HepG2 (cell line): ENCODE data around the gene PMM2. TPM values are rescaled to one million over a fixed set of nuclear protein-coding genes. Genes with fewer than 3 reads are reported as not detected.

Experiments
- AHR ChIP-seq: IDR thresholded peaks from 2 replicates; pipeline ENCODE4 v1.6.1; 2018; ENCODE audit warnings: missing genetic modification reagents, missing compliant biosample characterization
- BRF2 ChIP-seq: sonication (generic); formaldehyde crosslinking; IDR thresholded peaks from 2 replicates; pipeline ENCODE4 v1.8.1; 2022; ENCODE audit warnings: mild to moderate bottlenecking, missing genetic modification reagents
- CENPX ChIP-seq: sonication (generic); formaldehyde crosslinking; IDR thresholded peaks from 2 replicates; pipeline ENCODE4 v1.9.0; 2021; ENCODE audit warnings: mild to moderate bottlenecking, missing genetic modification reagents, moderate library complexity
- JUN ChIP-seq: sonication (generic); formaldehyde crosslinking; IDR thresholded peaks from 2 replicates; pipeline ENCODE4 v1.4.0; 2020; ENCODE audit warnings: mild to moderate bottlenecking, missing genetic modification reagents
- LRRFIP1 ChIP-seq: sonication (generic); formaldehyde crosslinking; conservative IDR thresholded peaks from 2 replicates; pipeline ENCODE4 v1.4.0; 2020; ENCODE audit warnings: missing genetic modification reagents
- MBD4 ChIP-seq: IDR thresholded peaks from 2 replicates; pipeline ENCODE4 v1.6.1; 2012; ENCODE audit warnings: low read length, inconsistent platforms, borderline replicate concordance
- PCBP2 ChIP-seq: fragments of 200-400 bp; formaldehyde crosslinking; optimal IDR thresholded peaks from 2 replicates; pipeline ENCODE3; 2018; ENCODE audit warnings: low read length, low read depth; ENCODE audit not compliant: poor library complexity, severe bottlenecking
- PRDM10 ChIP-seq: sonication (generic); formaldehyde crosslinking; IDR thresholded peaks from 2 replicates; pipeline ENCODE4 v1.4.0; 2020; ENCODE audit warnings: low read depth, missing genetic modification reagents
- SMC3 ChIP-seq: IDR thresholded peaks from 2 replicates; pipeline ENCODE4 v1.6.1; 2011; ENCODE audit warnings: low read length, improper control_type of control experiment
- U2AF1 ChIP-seq: fragments of 200-400 bp; formaldehyde crosslinking; optimal IDR thresholded peaks from 2 replicates; pipeline ENCODE3; 2017; ENCODE audit warnings: mild to moderate bottlenecking, low read depth, low read length
- ZKSCAN1 ChIP-seq: fragments of 150-350 bp; IDR thresholded peaks from 2 replicates; pipeline ENCODE4 v1.6.1; 2014; ENCODE audit warnings: low read length
- ZNF367 ChIP-seq: sonication (generic); formaldehyde crosslinking; IDR thresholded peaks from 2 replicates; pipeline ENCODE4 v1.4.0; 2020; ENCODE audit warnings: missing genetic modification reagents, borderline replicate concordance
- ZNF383 ChIP-seq: sonication (generic); formaldehyde crosslinking; IDR thresholded peaks from 2 replicates; pipeline ENCODE4 v1.4.0; 2020; ENCODE audit warnings: missing genetic modification reagents, mild to moderate bottlenecking, borderline replicate concordance
- ZNF556 ChIP-seq: sonication (generic); formaldehyde crosslinking; IDR thresholded peaks from 2 replicates; pipeline ENCODE4 v1.4.0; 2020; ENCODE audit warnings: mild to moderate bottlenecking, missing genetic modification reagents, borderline replicate concordance
- polyA plus RNA-seq, 8 experiments: library from polyadenylated mRNA; depleted of rRNA in 3 of 8; stranded (reverse) in 7 of 8; unstranded in 1 of 8; fragments of >200 nt; fragmentation: Illumina TruSeq in 4 of 8; extraction: Trizol in 4 of 8; gene quantifications; 2 replicates each; pipeline versions ENCODE4 v1.2.1 to v1.2.3, GENCODE V29; 2011 to 2016; ENCODE audit warnings: low read depth in 4 of 8, missing spikeins in 1 of 8, mixed read lengths in 1 of 8; ENCODE audit not compliant: insufficient read depth in 1 of 8
- total RNA-seq, 5 experiments: library from RNA; depleted of rRNA; stranded (reverse); fragments of >200 nt; fragmentation: Illumina TruSeq; extraction: Trizol; gene quantifications; 2 replicates each; pipeline ENCODE4 v1.2.3, GENCODE V29; 2016; ENCODE audit warnings: low read depth in 1 of 5
- TF ChIP-seq, protein P1 (sequence below), 2 experiments: sonication (generic) in 1 of 2; formaldehyde crosslinking in 1 of 2; IDR thresholded peaks; 2 replicates each; pipeline versions ENCODE4 v1.6.1 to v1.9.0; 2014 to 2022; ENCODE audit warnings: antibody characterized with exemption in 1 of 2, borderline replicate concordance in 1 of 2, inconsistent platforms in 1 of 2, low read depth in 1 of 2, missing genetic modification reagents in 1 of 2
- TF ChIP-seq, protein P2 (sequence below): sonication (generic); formaldehyde crosslinking; IDR thresholded peaks from 2 replicates; pipeline ENCODE4 v1.5.1; 2020; ENCODE audit warnings: missing genetic modification reagents, mild to moderate bottlenecking, borderline replicate concordance

Gene PMM2
- total and polyA plus RNA-seq, 2 of the 13 experiments (the other 11 are each of a cell fraction or from before 2014, with no cell fraction given), result 52.2 to 93.7 TPM

DNA sequence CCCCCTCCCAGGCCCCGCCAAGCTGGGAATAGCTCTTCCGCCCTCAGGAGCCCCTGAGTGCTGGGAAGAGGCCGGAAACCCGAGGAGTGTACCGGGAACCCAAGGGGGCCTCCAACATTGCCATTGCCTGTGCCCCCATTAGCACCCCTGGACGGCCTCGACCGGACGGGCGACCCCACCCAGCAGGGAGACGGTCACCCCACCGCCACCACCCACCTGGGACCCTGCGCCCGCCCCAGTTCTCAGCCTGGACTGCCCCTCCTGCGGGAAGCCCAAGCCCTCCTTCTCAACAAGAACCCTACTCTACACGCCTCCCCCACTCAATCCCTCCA is 69.2 kb downstream of the PMM2 start (continued):
- TF ChIP-seq, protein P1, sequence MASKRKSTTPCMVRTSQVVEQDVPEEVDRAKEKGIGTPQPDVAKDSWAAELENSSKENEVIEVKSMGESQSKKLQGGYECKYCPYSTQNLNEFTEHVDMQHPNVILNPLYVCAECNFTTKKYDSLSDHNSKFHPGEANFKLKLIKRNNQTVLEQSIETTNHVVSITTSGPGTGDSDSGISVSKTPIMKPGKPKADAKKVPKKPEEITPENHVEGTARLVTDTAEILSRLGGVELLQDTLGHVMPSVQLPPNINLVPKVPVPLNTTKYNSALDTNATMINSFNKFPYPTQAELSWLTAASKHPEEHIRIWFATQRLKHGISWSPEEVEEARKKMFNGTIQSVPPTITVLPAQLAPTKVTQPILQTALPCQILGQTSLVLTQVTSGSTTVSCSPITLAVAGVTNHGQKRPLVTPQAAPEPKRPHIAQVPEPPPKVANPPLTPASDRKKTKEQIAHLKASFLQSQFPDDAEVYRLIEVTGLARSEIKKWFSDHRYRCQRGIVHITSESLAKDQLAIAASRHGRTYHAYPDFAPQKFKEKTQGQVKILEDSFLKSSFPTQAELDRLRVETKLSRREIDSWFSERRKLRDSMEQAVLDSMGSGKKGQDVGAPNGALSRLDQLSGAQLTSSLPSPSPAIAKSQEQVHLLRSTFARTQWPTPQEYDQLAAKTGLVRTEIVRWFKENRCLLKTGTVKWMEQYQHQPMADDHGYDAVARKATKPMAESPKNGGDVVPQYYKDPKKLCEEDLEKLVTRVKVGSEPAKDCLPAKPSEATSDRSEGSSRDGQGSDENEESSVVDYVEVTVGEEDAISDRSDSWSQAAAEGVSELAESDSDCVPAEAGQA (IDR thresholded peaks at IDR 0.05; ENCODE audit: low read depth), result no peak
- TF ChIP-seq, protein P1 (CRISPR knock-in tag; IDR thresholded peaks at IDR 0.05; ENCODE audit: borderline replicate concordance), result no peak
- TF ChIP-seq MBD4 (no peak), ZNF556 (CRISPR knock-in tag) (no peak), CENPX (CRISPR knock-in tag) (no peak), LRRFIP1 (CRISPR knock-in tag) (no peak), AHR (CRISPR knock-in tag) (no peak), PCBP2 (no peak), ZNF383 (CRISPR knock-in tag) (no peak), BRF2 (CRISPR knock-in tag) (no peak), ZKSCAN1 (no peak), PRDM10 (CRISPR knock-in tag) (0 out of 2 replicates have a peak, but pooled peaks have one; percentile 18), U2AF1 (no peak), JUN (CRISPR knock-in tag) (no peak), ZNF367 (CRISPR knock-in tag) (no peak), SMC3 (no peak)
- TF ChIP-seq, protein P2, sequence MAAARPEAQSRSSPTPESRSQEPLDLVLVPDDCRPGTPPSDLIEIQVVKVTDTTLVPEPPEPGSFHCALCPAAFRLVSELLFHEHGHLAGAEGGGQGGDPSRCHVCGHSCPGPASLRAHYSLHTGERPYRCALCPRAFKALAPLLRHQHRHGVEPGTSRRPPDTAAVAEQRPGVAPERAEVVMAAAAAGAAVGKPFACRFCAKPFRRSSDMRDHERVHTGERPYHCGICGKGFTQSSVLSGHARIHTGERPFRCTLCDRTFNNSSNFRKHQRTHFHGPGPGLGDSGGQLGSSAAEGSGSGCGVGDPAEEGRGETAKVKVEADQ (CRISPR knock-in tag), result 0 out of 2 replicates have a peak, but pooled peaks have one; percentile 5
